K562 (cell line): ENCODE data around the gene CDT1. TPM values are rescaled to one million over a fixed set of nuclear protein-coding genes. Genes with fewer than 3 reads are reported as not detected.

Experiments
- CLOCK ChIP-seq: fragments of 250-450 bp; sonication (Bioruptor Pico); IDR thresholded peaks from 2 replicates; pipeline ENCODE4 v1.4.0; 2020; ENCODE audit warnings: mild to moderate bottlenecking, moderate library complexity, borderline replicate concordance
- E4F1 ChIP-seq: fragments of 250-450 bp; sonication (Bioruptor Pico); IDR thresholded peaks from 2 replicates; pipeline ENCODE4 v1.5.0; 2021; ENCODE audit warnings: mild to moderate bottlenecking, borderline replicate concordance
- FOSL1 ChIP-seq: fragments of 200-800 bp; sonication (Bioruptor generic); conservative IDR thresholded peaks from 2 replicates; pipeline ENCODE4 v1.6.1; 2016; ENCODE audit warnings: missing genetic modification characterization, missing compliant biosample characterization
- FOXK2 ChIP-seq, 2 experiments: fragments of 450-650 bp; IDR thresholded peaks in 1 of 2; conservative IDR thresholded peaks in 1 of 2; 2 replicates each; pipeline ENCODE4 v1.6.1; 2016; ENCODE audit warnings: low read depth in 2 of 2, mild to moderate bottlenecking in 1 of 2
- GABPB2 ChIP-seq: fragments of 250-450 bp; sonication (Bioruptor Pico); conservative IDR thresholded peaks from 2 replicates; pipeline ENCODE4 v1.5.1; 2021; ENCODE audit warnings: mild to moderate bottlenecking
- GATA2 ChIP-seq: sonication (generic); formaldehyde crosslinking; IDR thresholded peaks from 2 replicates; pipeline ENCODE4 v1.4.0; 2020; ENCODE audit warnings: mild to moderate bottlenecking, missing genetic modification reagents
- KAT7 ChIP-seq: sonication (generic); formaldehyde crosslinking; IDR thresholded peaks from 2 replicates; pipeline ENCODE4 v1.8.0; 2022; ENCODE audit warnings: missing genetic modification reagents, mild to moderate bottlenecking, borderline replicate concordance
- KDM1A ChIP-seq, 2 experiments: fragments of 450-650 bp; IDR thresholded peaks; 2 replicates each; pipeline ENCODE4 v1.6.1; 2016; ENCODE audit warnings: mild to moderate bottlenecking in 2 of 2
- NR1H2 ChIP-seq: sonication (generic); formaldehyde crosslinking; IDR thresholded peaks from 2 replicates; pipeline ENCODE4 v1.4.0; 2020; ENCODE audit warnings: mild to moderate bottlenecking, missing genetic modification reagents
- PHB2 ChIP-seq: fragments of 450-650 bp; IDR thresholded peaks from 2 replicates; pipeline ENCODE4 v1.6.1; 2017; ENCODE audit warnings: low read depth
- POLR2AphosphoS5 ChIP-seq: IDR thresholded peaks from 2 replicates; pipeline ENCODE4 v1.6.1; 2011; ENCODE audit warnings: mild to moderate bottlenecking, low read depth, low read length, moderate library complexity; ENCODE audit not compliant: control insufficient read depth, insufficient read depth
- RNF219 ChIP-seq: fragments of 250-450 bp; sonication (Bioruptor Pico); IDR thresholded peaks from 2 replicates; pipeline ENCODE4 v1.5.0; 2022; ENCODE audit warnings: mild to moderate bottlenecking
- SIN3A ChIP-seq, 2 experiments: fragments of 150-350 bp in 1 of 2; IDR thresholded peaks; 2 replicates each; pipeline ENCODE4 v1.6.1; 2011 to 2016; ENCODE audit warnings: borderline replicate concordance in 2 of 2, low read depth in 2 of 2, low read length in 2 of 2, mild to moderate bottlenecking in 2 of 2, moderate library complexity in 2 of 2; ENCODE audit not compliant: control insufficient read depth in 1 of 2
- TAF1 ChIP-seq: IDR thresholded peaks from 2 replicates; pipeline ENCODE4 v1.6.1; 2011; ENCODE audit warnings: mild to moderate bottlenecking, low read length, moderate library complexity; ENCODE audit not compliant: insufficient read depth, control insufficient read depth, severe bottlenecking; ENCODE audit errors: extremely low read depth
- ZC3H4 ChIP-seq: sonication (generic); formaldehyde crosslinking; IDR thresholded peaks from 2 replicates; pipeline ENCODE4 v1.9.0; 2021; ENCODE audit warnings: missing genetic modification reagents, borderline replicate concordance
- ZFX ChIP-seq: sonication (generic); formaldehyde crosslinking; IDR thresholded peaks from 2 replicates; pipeline ENCODE4 v1.8.0; 2022; ENCODE audit warnings: mild to moderate bottlenecking, missing genetic modification reagents, moderate library complexity
- ZNF134 ChIP-seq: fragments of 250-450 bp; sonication (Bioruptor Pico); conservative IDR thresholded peaks from 2 replicates; pipeline ENCODE4 v1.4.0; 2020
- ZNF263 ChIP-seq: sonication (generic); formaldehyde crosslinking; IDR thresholded peaks from 2 replicates; pipeline ENCODE4 v1.8.0; 2022; ENCODE audit warnings: mild to moderate bottlenecking, missing genetic modification reagents, borderline replicate concordance
- ZNF3 ChIP-seq: fragments of 250-450 bp; sonication (Bioruptor Pico); IDR thresholded peaks from 2 replicates; pipeline ENCODE4 v1.5.0; 2021; ENCODE audit warnings: mild to moderate bottlenecking, moderate library complexity
- polyA plus RNA-seq, 8 experiments: library from polyadenylated mRNA; depleted of rRNA in 4 of 8; stranded (reverse) in 5 of 8; unstranded in 3 of 8; fragments of >200 nt; fragmentation: Nextera tagmentation in 2 of 8; fragmentation: Illumina TruSeq in 1 of 8; extraction: Ambion mirVana in 2 of 8; extraction: Trizol in 1 of 8; gene quantifications; 2 replicates each; pipeline versions ENCODE4 v1.2.1 to v1.2.3, GENCODE V29; 2011 to 2014; ENCODE audit warnings: inconsistent platforms in 1 of 8, missing spikeins in 1 of 8
- total RNA-seq, 7 experiments: library from RNA; depleted of rRNA in 6 of 7; stranded (reverse); fragments of >200 nt in 6 of 7; fragmentation: Illumina TruSeq in 2 of 7; extraction: Trizol in 2 of 7; gene quantifications; 2 replicates each; pipeline versions ENCODE4 v1.2.1 to v1.2.3, GENCODE V29; 2011 to 2021; ENCODE audit warnings: low replicate concordance in 1 of 7

The CDT1 gene
- total and polyA plus RNA-seq, 9 of the 15 experiments (the other 6 are each of a cell fraction or from before 2014, with no cell fraction given) = 0.92 to 178 (median 14.2) TPM

GRCh38 chr16:88781140-88782077 is 22.2 kb upstream of the CDT1 start (continued):
- TF ChIP-seq FOSL1 (tag) = 0 out of 2 replicates have a peak, but pooled peaks have one; percentile 42
- peak; percentile 10 for TF ChIP-seq TAF1
- no peak for TF ChIP-seq NR1H2 (CRISPR knock-in tag)
- TF ChIP-seq GATA2 (CRISPR knock-in tag) = peak; percentile 32; the same call in 1 of the 2 replicates
- TF ChIP-seq FOXK2 (conservative IDR thresholded peaks at IDR 0.05 in 1 of 2, IDR thresholded peaks at IDR 0.05 in 1 of 2; ENCODE audit: low read depth in 2 of 2) = peak; percentile 51 to 61; a peak in 2 of 4 replicates
- no peak for TF ChIP-seq ZNF3 (CRISPR knock-in tag)
- 0 out of 2 replicates have a peak, but pooled peaks have one; percentile 29 for TF ChIP-seq PHB2
- TF ChIP-seq RNF219 (CRISPR knock-in tag) = no peak
- 0 out of 2 replicates have a peak, but pooled peaks have one; percentile 24 for TF ChIP-seq KAT7 (CRISPR knock-in tag)
- TF ChIP-seq CLOCK (CRISPR knock-in tag) = no peak
- TF ChIP-seq ZNF134 (CRISPR knock-in tag) = 0 out of 2 replicates have a peak, but pooled peaks have one; percentile 21
- no peak; the same call in 1 of the 2 replicates for TF ChIP-seq POLR2AphosphoS5
- TF ChIP-seq KDM1A (IDR thresholded peaks at IDR 0.05) = no peak
- TF ChIP-seq ZFX (CRISPR knock-in tag) = peak; percentile 60
- peak; percentile 82 to 95 for TF ChIP-seq SIN3A (IDR thresholded peaks at IDR 0.05; ENCODE audit: borderline replicate concordance in 2 of 2, control insufficient read depth in 1 of 2, low read depth in 2 of 2, low read length in 2 of 2)
- TF ChIP-seq ZC3H4 (CRISPR knock-in tag) = no peak
- no peak for TF ChIP-seq E4F1 (CRISPR knock-in tag)
- no peak; the same call in 1 of the 2 replicates for TF ChIP-seq GABPB2 (CRISPR knock-in tag)
- peak; percentile 0; the same call in 1 of the 2 replicates for TF ChIP-seq ZNF263 (CRISPR knock-in tag)
